WERI-Rb-1 (cell line): ENCODE results near the gene MIDN.

Experiments
- DNase-seq: peaks from one replicate; pipeline ENCODE4 v3.0.0-alpha.2; 2020
- H3K27ac ChIP-seq: fragments of 250-450 bp; sonication (Bioruptor Pico); 2 replicates; pipeline ENCODE4 v1.5.1; 2020; ENCODE audit warnings: mild to moderate bottlenecking, moderate library complexity
- H3K27me3 ChIP-seq: fragments of 250-450 bp; sonication (Bioruptor Pico); 2 replicates; pipeline ENCODE4 v1.5.1; 2021; ENCODE audit warnings: mild to moderate bottlenecking, low read depth, moderate library complexity; ENCODE audit not compliant: insufficient read depth, severe bottlenecking
- H3K36me3 ChIP-seq: fragments of 250-450 bp; sonication (Bioruptor Pico); 2 replicates; pipeline ENCODE4 v1.5.1; 2020; ENCODE audit warnings: mild to moderate bottlenecking, moderate library complexity
- H3K4me3 ChIP-seq: 2 replicates; pipeline ENCODE4 v1.5.1; 2011; ENCODE audit warnings: low read depth, mild to moderate bottlenecking, control low read depth, low read length
- H3K9me3 ChIP-seq: fragments of 250-450 bp; sonication (Bioruptor Pico); 2 replicates; pipeline ENCODE4 v1.5.1; 2021; ENCODE audit warnings: mild to moderate bottlenecking, moderate library complexity; ENCODE audit not compliant: severe bottlenecking
- CTCF ChIP-seq: IDR thresholded peaks from 2 replicates; pipeline ENCODE4 v1.5.1; 2011; ENCODE audit warnings: low read depth, mild to moderate bottlenecking, control low read depth, inconsistent platforms, low read length

The MIDN gene

GRCh38 chr19:1239420-1239795, 9.0 kb upstream of the MIDN start:
- H3K9me3 ChIP-seq: no peaks in the 10 kb centered on the region
- no peaks in the 10 kb centered on the region for H3K27me3 ChIP-seq
- no peak for DNase-seq
- H3K27ac ChIP-seq: no peak overlapping the region; the same call in 1 of the 2 replicates
- H3K36me3 ChIP-seq: peaks cover 20% of the 10 kb centered on the region
- no peak for TF ChIP-seq CTCF
- peak overlapping the region; percentile 55 for H3K4me3 ChIP-seq

- Histone ChIP-seq H3K4me3 (peak overlapping the region; percentile 55), H3K36me3 (peaks cover 20% of the 10 kb centered on the region), H3K27ac (peak overlapping the region; percentile 78), H3K9me3 (no peaks in the 10 kb centered on the region), H3K27me3 (no peaks in the 10 kb centered on the region)
- DNase-seq: peak; percentile 91
- peak; percentile 92 for TF ChIP-seq CTCF
Measured at GRCh38 chr19:1239796-1240737, 8.3 kb upstream of the MIDN start.

GRCh38 chr19:1240925-1241324, 7.5 kb upstream of the MIDN start:
- peak overlapping the region; percentile 51 for H3K4me3 ChIP-seq
- H3K27ac ChIP-seq: peak overlapping the region; percentile 78
- no peak for TF ChIP-seq CTCF
- peaks cover 13% of the 10 kb centered on the region for H3K36me3 ChIP-seq
- H3K9me3 ChIP-seq: no peaks in the 10 kb centered on the region
- DNase-seq: peak; percentile 60
- no peaks in the 10 kb centered on the region for H3K27me3 ChIP-seq

- DNase-seq: peak; percentile 95
- H3K36me3 ChIP-seq: peaks cover 13% of the 10 kb centered on the region
- H3K27me3 ChIP-seq: no peaks in the 10 kb centered on the region
- H3K9me3 ChIP-seq: no peaks in the 10 kb centered on the region
- TF ChIP-seq CTCF: no peak
- peak within 1 kb of the TSS; percentile 56 for H3K4me3 ChIP-seq
- peak within 1 kb of the TSS; percentile 78 for H3K27ac ChIP-seq
Measured at GRCh38 chr19:1241417-1242095, 6.8 kb upstream of the MIDN start, which contains the start of gene ATP5F1D. TSS of gene ATP5F1D (plus strand) at chr19:1241751. CDS start at chr19:1241851, 100 bp downstream.

GRCh38 chr19:1243768-1244692, 4.4 kb upstream of the MIDN start:
- DNase-seq: peak; percentile 84
- Histone ChIP-seq H3K27me3 (no peaks in the 10 kb centered on the region), H3K9me3 (no peaks in the 10 kb centered on the region), H3K27ac (peak overlapping the region; percentile 66), H3K4me3 (no peak overlapping the region), H3K36me3 (peaks cover 13% of the 10 kb centered on the region)
- TF ChIP-seq CTCF: peak; percentile 99
